Measurements from ENCODE around the gene OIT3. TPM values are rescaled to one million over a fixed set of nuclear protein-coding genes. Genes with fewer than 3 reads are reported as not detected.
"Not testable (repeated sequence)": the region's sequence is repeated elsewhere in the genome, so short reads cannot be mapped to it uniquely, and the experiment has no call there.

The OIT3 gene
- total RNA-seq, 2 experiments from 2014 or later: not detected

DNA sequence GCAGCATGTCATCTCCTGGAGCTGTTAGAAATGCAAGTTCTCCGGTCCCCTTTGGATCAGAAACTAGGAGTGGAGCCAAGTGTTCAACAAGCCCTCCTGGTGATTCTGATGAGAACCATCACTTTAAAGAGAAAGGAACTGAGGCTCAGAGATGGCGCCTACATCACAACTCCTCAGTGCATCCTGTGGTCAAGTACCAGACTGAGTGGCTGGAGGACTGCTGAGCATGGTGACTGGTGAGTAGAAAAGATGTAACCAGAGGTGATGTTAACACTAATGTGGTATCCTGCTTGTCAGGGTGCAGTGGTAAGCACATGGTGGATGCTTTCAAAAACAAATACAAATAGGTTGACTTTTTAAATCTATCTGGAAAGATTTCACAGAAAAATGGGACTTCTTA is 3.5 kb upstream of the OIT3 start:
- Mint-ChIP-seq H3K4me1 (ENCODE audit: low read depth) (peaks cover 15% of the 10 kb centered on the region), H3K9me3 (no peaks in the 10 kb centered on the region), H3K36me3 (ENCODE audit: low read depth) (peaks cover 22% of the 10 kb centered on the region), H3K27ac (no peak overlapping the region), H3K4me3 (no peak overlapping the region), H3K27me3 (peaks cover 4% of the 10 kb centered on the region)
- TF ChIP-seq, protein P1, sequence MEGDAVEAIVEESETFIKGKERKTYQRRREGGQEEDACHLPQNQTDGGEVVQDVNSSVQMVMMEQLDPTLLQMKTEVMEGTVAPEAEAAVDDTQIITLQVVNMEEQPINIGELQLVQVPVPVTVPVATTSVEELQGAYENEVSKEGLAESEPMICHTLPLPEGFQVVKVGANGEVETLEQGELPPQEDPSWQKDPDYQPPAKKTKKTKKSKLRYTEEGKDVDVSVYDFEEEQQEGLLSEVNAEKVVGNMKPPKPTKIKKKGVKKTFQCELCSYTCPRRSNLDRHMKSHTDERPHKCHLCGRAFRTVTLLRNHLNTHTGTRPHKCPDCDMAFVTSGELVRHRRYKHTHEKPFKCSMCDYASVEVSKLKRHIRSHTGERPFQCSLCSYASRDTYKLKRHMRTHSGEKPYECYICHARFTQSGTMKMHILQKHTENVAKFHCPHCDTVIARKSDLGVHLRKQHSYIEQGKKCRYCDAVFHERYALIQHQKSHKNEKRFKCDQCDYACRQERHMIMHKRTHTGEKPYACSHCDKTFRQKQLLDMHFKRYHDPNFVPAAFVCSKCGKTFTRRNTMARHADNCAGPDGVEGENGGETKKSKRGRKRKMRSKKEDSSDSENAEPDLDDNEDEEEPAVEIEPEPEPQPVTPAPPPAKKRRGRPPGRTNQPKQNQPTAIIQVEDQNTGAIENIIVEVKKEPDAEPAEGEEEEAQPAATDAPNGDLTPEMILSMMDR (IDR thresholded peaks at IDR 0.05): no peak
- DNase-seq: no peak
- intact Hi-C loops (cut with micrococcal nuclease): no loop called here
- no peak for ATAC-seq
- CTCF ChIA-PET: interaction anchor here (1.1 kb wide), 1 partner anchor 525 kb away, joined by 3 read pairs; no protein-coding TSS in a partner anchor
- POLR2A ChIA-PET: no interaction called here

GRCh38 chr10:72895236-72895850 is 1.8 kb downstream of the OIT3 start:
- intact Hi-C loops (cut with micrococcal nuclease): no loop called here
- H3K27ac Mint-ChIP-seq: no peak overlapping the region
- DNase-seq (no peak), ATAC-seq (no peak)
- TF ChIP-seq, protein P1 (IDR thresholded peaks at IDR 0.05): no peak
- H3K27me3 Mint-ChIP-seq: peaks cover 4% of the 10 kb centered on the region
- no peaks in the 10 kb centered on the region for H3K9me3 Mint-ChIP-seq
- CTCF ChIA-PET: no interaction called here
- no peak overlapping the region for H3K4me3 Mint-ChIP-seq
- no peaks in the 10 kb centered on the region for H3K4me1 Mint-ChIP-seq (ENCODE audit: low read depth)
- POLR2A ChIA-PET: interaction anchor here (0.6 kb wide), 1 partner anchor 61 kb away, joined by 5 read pairs; no protein-coding TSS in a partner anchor
- H3K36me3 Mint-ChIP-seq (ENCODE audit: low read depth): no peaks in the 10 kb centered on the region

DNA sequence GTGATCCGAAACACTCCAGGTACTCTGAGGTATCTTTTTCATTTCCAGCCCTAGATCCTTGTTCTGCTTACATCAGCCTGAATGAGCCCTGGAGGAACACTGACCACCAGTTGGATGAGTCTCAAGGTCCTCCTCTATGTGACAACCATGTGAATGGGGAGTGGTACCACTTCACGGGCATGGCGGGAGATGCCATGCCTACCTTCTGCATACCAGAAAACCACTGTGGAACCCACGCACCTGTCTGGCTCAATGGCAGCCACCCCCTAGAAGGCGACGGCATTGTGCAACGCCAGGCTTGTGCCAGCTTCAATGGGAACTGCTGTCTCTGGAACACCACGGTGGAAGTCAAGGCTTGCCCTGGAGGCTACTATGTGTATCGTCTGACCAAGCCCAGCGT is 5.1 kb downstream of the OIT3 start:
- ChIA-PET CTCF (interaction anchor here (1.3 kb wide), 1 partner anchor 29 kb away, joined by 3 read pairs; no protein-coding TSS in a partner anchor), POLR2A (no interaction called here)
- Mint-ChIP-seq H3K9me3 (no peaks in the 10 kb centered on the region), H3K36me3 (ENCODE audit: low read depth) (no peaks in the 10 kb centered on the region), H3K27me3 (peaks cover 2% of the 10 kb centered on the region), H3K4me1 (ENCODE audit: low read depth) (no peaks in the 10 kb centered on the region), H3K4me3 (no peak overlapping the region), H3K27ac (no peak overlapping the region)
- no peak for ATAC-seq
- intact Hi-C loops (cut with micrococcal nuclease): no loop called here
- TF ChIP-seq, protein P1 (IDR thresholded peaks at IDR 0.05): no peak
- DNase-seq: no peak

- no peak for DNase-seq
- Mint-ChIP-seq H3K27ac (no peak overlapping the region), H3K4me1 (ENCODE audit: low read depth) (no peaks in the 10 kb centered on the region), H3K36me3 (ENCODE audit: low read depth) (no peaks in the 10 kb centered on the region), H3K4me3 (no peak overlapping the region), H3K9me3 (no peaks in the 10 kb centered on the region), H3K27me3 (no peaks in the 10 kb centered on the region)
- no peak for ATAC-seq
- POLR2A ChIA-PET: interaction anchor here (0.5 kb wide), 1 partner anchor 181 kb away, joined by 3 read pairs; no protein-coding TSS in a partner anchor
- TF ChIP-seq, protein P1 (IDR thresholded peaks at IDR 0.05): no peak
- CTCF ChIA-PET: no interaction called here
- intact Hi-C loops (cut with micrococcal nuclease): no loop called here
Measured at GRCh38 chr10:72899545-72899944, 6.0 kb downstream of the OIT3 start.

- POLR2A ChIA-PET; H3K4me1 Mint-ChIP-seq (ENCODE audit: low read depth); H3K4me3 Mint-ChIP-seq; DNase-seq; H3K27me3 Mint-ChIP-seq; intact Hi-C loops (cut with micrococcal nuclease); H3K27ac Mint-ChIP-seq; H3K9me3 Mint-ChIP-seq; H3K36me3 Mint-ChIP-seq (ENCODE audit: low read depth); CTCF ChIA-PET; ATAC-seq: not testable (repeated sequence)
Measured at GRCh38 chr10:72903941-72904446, 10.5 kb downstream of the OIT3 start.
